Activated CD4-positive, alpha-beta T cell treated with anti-CD3 and anti-CD28 coated beads, Interleukin-2, Interleukin-4, amounts not matched to agents 100 ng/mL and 50 ng/mL, durations not matched to agents 16 hours and 8 hours (primary cell): ENCODE data around the gene TMEM135.
"Not testable (repeated sequence)": the region's sequence is repeated elsewhere in the genome, so short reads cannot be mapped to it uniquely, and the experiment has no call there.

Experiments
- DNase-seq: peaks from one replicate; pipeline ENCODE4 v3.0.0-alpha.2; 2020; ENCODE audit warnings: low spot score

Gene TMEM135

DNA sequence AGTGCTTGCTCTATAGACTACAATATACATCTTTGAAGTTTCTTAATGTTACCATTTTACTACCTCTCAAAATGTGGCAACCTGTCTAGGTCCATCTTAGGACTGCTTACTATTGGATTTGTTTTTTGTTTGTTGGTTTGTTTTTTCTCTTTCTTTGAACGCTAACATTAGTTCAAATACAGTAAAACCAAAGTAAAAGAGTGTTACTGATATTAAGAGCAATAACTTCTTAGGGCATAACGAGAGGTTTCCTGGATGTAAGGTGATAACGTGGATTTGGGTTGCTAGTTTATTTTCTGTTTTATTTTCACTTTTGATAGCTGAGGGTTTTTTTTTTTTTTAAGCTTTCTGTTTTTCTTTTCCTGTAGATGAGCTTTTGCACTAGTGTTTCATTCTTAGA is 43.6 kb downstream of the TMEM135 start:
- no peak for DNase-seq

DNA sequence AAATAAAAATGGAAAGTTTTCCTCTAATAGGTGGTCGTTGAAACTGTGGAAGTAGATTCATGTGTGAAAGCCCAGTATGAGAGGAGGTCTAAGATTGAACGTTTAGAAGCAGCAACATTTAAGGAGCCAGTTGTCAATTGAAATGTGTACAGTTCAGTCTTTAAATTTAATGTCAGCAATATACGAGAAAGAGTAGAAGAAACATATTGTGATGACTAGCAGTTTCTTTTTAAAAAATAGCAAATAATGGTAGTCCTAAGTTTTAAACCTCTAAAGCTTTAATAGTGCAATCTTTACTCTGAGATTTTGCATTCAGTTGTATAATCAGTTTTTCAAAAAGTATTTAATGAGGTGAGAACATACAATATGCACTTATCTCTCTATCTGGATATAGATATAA is 44.9 kb downstream of the TMEM135 start:
- DNase-seq = no peak

DNA sequence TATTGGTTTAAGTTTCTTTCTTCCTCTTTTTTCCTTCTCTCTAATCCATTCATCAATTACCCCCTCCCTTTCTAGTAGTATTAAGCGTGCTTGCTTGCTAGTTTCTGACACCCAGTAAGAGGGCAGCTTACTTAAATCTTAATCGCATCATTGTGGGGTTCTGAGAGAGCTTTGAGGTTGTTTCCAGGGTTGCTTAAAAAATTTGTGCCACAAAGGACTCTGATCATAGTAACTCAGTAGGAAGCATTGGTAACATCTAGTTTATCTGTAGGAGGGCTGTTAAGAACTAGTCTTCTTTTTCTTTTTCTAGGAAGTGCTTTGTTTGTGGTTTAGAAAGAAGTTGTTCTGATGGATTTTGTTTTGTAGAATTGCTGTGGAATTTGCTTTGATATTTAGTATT is 45.3 kb downstream of the TMEM135 start:
- DNase-seq = no peak

DNA sequence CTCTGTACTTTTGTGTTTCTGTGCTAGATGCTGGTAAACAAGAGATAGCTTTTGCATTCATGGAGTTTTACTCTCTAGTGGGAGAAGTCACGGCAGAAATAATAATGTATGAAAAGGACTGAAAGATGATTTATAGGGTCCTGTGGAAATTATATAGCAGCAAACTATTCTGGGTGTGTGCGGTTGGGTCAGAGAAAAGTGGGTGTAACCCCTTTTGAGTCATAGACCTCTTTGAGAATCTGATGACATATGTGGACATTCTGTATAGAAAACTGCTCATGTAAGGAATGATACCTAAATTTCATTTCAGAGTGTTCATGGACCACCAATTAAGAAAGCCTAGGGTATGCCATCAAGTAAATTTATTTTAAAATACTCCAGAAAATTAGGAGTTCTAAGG is 54.4 kb downstream of the TMEM135 start:
- no peak for DNase-seq

DNA sequence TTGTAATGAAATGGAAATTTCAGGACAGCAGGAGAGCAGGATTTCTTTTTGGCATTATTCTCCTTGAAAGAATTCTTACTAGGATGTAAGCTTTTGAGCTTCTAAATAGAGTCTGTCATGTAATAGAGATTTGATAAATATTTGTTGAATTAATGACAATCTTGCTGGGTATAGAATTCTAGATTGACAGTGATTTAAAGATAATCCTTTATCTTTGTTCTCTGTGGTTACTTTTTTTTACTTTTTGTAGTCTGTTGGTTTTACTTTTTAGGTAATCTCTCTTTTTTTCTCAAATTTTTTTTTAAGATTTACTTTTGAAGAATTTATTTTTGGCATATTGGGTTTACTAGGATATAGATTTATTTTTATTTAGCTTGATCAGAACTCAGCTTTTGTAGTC is 54.8 kb downstream of the TMEM135 start:
- DNase-seq = no peak

DNA sequence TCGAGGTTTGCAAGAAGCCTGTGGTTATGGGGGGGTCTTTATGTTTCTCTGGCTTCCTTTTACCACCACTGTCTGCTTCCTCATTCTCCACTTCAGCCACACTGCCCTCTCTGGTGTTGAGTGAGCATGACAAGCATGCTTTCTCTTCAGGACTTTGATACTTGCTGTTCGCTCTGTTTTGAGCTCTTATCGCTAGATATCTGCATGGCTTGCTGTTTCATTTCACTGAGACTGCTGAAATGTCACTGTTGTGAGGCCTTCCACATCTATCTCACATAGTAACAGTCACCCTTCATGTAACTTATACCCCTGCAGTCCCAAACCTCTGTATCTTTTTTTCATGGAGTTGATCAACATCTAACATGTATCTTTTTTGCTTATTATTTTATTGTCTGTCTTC is 59.8 kb downstream of the TMEM135 start:
- DNase-seq = peak; percentile 50

DNA sequence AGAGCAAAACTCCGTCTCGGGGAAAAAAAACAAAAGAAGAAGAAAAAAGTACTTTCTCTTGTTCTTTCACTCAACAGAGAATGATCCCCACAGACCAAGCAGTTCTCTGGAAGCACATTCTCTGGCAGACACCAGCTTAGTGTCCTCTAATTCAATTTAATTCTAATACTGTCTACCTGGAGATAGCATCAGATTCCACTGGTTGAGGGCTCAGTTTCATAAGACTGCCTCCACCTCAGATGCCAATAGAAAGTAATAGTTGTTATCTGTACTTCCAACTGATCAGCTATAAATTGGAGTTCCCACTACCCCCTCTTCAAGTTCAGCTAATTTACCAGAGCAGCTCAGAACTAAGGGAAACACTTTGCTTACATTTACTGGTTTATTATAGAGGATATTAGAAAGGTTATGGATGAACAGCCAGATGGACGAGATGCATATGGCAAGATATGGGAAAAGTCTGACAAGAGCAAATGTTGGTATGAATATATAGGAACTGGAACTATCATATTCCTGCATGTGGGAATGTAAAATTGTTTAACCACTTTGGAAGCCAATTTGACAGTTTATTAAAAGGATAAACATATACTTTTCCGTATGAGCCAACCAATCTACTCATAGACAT is 64.3 kb downstream of the TMEM135 start:
- DNase-seq = no peak

DNA sequence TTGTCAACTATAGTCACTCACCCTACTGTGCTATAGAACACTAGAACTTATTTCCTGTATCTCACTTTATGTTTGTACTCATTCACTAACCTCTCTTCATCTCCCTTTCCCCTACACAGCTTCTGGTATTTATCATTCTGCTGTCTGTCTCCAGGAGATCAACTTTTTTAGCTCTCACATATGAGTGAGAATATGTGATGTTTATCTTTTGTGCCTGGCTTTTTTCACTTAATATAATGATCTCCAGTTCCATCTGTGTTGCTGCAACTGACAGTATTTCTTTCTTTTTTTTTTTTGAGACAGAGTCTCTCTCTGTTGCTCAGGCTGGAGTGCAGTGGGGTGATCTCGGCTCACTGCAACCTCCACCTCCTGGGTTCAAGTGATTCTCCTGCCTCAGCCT is 68.1 kb downstream of the TMEM135 start:
- not testable (repeated sequence) for DNase-seq

DNA sequence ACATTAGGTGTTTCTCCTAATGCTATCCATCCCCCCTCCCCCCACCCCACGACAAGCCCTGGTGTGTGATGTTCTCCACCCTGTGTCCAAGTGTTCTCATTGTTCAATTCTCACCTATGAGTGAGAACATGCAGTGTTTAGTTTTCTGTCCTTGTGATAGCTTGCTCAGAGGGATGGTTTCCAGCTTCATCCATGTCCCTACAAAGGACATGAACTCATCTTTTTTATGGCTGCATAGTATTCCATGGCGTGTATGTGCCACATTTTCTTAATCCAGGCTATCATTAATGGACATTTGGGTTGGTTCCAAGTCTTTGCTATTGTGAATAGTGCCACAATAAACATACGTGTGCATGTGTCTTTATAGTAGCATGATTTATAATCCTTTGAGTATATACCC is 69.6 kb downstream of the TMEM135 start:
- DNase-seq = not testable (repeated sequence)

DNA sequence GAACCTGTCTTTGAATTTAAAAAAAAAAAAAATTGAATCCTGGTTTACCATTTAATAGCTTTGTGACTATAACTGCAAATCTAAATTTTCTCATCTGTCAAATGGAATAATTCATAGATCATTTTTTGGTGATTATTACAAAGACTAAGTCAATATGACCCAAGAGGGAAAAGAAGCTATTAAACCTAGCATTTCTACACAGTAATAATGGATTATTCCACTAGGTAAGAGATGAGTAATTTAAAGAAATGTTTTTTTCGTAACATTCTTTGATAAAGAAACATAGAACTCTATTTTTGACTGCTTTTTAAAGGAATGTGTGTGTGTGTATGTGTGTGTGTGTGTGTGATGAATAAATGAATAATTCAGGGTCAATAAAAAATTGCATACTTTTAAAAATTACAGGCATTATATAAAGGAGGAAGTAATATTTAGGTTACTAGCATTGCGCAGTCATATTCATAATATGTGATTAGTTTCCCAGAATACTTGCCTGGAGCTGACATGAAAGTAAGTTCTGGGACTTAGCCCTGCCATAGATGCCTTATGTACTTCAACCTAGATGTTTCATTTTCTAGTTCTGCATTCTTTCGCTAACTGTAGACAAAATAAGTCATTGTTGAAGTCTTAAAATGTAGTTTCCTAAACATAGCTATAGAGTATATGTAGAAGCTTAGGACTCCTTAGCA is 72.9 kb downstream of the TMEM135 start:
- no peak for DNase-seq

DNA sequence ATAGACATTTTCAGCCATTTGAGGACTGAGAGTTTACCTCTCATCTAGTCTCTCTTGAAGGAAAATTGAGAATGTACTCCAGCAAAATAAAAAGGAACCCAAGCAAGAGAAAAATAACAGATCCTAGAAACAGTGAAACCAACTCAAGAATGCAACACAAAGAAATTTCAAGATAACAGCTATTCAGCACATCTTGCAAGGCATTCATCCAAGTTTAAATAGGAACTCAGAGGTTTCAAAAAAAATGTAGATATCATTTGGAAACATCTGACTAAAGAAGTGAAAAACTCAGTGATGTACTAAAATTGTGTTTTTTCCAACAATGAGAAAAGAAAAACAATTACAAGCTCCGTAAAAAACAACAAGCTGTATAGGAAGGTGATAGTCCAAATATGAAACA is 76.4 kb downstream of the TMEM135 start:
- no peak for DNase-seq

DNA sequence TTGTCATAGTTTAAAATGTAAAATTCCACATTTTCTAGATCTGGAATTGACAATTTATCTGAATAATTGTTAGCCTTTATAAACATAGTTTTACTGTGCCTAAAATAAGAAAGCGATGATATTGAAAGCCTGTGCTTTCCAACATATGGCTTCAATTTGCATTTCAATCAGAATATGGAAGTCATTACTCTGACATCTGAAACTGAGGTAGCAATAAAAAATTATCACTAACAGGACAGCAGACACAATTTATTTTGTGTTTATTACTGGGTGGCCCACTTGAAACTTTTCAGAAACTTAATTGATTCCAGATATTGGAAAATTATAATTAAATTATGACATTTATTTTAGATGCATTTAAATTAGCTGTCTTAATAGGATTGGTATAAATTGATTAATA is 78.5 kb downstream of the TMEM135 start:
- no peak for DNase-seq

DNA sequence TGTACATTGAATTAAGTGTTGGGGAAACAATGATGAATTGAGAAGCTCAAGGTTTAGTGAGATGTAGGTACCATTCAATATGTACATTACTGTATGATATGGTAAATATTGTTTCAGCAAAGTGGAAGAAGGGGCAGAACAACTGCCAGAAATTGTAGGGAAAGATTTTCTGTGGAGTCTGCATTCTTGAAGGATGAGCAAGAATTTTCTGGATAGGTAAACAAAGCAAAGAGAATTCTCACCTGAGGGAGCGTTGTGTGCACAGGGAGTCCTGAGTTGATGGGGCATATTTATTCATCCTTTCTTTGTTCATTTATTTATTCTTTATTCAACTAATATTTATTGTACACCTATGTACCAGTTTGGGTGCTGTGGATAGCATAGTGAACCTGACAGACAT is 83.2 kb downstream of the TMEM135 start:
- DNase-seq = no peak

DNA sequence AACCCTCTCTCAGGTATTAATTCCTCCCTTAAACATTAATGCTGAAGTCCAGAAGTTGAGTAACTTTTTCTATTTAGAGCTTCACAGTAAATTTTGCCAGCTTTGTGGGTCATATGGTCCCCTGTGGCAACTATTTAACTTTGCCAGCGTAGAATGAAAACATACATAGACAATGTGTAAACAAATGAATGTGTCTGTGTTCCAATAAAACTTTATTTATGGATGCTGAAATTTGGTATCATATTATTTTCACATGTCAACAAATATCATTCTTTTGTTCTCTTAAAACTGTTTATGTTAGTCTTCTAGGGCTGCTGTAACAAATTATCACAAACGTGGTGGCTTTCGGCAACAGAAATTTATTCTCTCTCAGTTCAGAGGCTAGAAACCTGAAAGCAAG is 85.1 kb downstream of the TMEM135 start:
- DNase-seq = no peak

DNA sequence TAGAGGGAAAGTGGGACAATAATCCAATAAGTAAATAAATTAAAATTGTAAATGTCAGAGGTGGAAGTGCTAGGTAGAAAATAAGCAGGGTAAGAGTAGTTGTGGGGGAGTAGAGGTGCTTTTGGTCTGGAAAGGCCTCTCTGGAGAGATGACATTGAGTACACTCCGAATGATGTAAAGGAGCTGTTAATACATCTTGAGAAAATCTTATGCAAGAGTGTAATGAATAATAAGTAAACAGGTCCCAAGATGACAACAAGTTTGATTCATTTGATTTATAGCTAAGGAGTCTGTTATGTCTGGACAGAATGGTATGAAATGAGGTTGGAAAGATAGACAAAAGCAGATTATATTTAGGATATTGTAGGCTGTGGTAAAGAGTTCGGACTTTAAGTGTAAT is 87.5 kb downstream of the TMEM135 start:
- DNase-seq = no peak

DNA sequence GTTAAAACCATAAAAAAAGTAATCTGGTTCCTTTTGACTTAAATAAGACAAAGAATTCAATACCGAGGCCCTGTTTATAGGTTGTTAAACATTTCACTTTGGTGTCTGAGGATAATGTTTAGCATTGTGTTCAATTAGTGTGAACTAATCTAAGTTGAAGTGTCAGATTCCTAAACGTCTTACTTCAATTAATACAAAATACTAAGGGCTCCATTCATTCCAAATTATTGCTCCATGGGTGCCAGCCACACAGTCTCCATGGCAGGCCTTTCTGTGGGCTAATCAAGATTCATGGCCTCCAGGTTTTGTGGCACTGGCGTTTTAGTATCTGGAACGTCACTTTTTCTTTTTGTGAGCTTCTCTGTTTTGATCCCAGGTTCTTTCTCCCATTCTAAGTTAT is 89.4 kb downstream of the TMEM135 start:
- DNase-seq = no peak

DNA sequence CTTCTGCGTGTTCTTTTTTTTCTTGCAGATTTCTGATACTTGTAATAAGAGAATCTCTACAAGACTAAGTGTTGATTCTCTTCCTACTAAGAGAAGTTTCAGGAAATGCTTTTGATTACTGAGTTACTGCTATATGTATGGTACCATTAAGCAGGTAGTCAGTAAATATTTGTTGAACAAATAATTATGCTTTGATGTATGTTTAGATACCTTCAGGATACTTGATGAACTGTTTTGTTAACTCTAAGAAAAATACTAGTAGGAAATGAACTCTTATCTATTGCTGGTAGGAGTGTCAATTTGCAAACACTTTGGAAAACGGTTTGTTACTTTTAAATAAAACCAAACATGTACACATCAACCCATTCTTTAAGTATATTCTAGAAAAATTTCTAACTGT is 90.6 kb downstream of the TMEM135 start:
- no peak for DNase-seq

DNA sequence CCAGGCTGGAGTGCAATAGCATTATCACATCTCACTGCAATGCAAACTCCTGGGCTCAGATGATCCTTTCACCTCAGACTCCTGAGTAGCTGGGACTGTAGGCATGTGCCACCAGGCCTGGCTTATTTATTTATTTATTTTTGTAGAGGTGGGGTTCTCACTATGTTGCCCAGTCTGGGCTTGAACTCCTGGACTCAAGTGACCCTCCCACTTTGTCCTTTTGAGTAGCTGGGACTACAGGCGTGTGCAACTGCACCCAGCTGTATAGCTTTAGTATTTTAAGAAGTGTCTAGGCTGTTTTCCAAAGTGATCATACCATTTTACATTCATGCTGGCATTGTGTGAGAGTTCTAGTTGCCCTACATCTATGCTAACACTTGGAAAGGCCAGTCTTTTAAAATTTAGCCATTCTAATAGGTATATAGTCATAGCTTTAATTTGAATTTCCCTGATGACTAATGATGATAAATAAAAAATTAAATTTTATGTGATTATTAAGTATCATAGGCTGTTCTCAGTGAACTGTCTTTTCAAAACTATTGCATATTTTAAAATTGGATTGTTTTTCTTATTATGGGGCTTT is 96.9 kb downstream of the TMEM135 start:
- no peak for DNase-seq

DNA sequence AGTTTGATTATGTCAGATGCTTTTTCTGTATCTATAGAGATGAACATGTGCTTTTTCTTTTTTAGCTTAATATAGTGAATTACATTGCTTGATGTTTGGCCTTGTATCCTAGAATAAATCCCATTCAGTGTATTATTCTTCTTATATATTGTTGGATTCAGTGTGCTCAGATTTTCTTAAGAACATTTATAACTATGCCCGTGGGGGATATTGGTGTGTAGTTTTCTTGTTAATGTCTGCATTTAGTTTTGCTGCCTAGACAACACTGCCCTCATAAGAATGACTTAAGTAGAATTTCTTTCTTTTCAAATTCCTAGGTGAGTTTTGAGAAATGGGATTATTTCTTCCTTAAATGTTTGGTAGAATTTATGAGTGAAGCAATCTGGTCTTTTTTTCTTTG is 98.5 kb downstream of the TMEM135 start:
- no peak for DNase-seq

DNA sequence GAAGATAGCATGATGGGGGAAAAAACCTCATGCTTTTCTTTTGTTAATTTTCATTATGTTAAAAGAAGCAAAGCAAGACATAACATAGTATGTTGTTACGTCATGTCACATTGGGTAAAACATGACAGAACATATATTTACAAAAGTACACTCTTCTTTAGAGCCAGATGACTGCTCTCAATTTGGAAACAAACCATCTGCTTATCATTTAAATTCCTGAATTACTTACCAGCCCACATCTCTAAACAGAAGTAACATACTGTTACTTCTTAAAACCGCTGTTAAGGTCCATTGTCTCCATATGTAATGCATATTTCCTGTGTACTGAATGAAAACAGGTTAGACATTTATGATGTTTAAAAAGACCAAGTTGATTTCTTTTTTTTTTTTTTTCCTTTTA is 100.0 kb downstream of the TMEM135 start:
- DNase-seq = no peak

DNA sequence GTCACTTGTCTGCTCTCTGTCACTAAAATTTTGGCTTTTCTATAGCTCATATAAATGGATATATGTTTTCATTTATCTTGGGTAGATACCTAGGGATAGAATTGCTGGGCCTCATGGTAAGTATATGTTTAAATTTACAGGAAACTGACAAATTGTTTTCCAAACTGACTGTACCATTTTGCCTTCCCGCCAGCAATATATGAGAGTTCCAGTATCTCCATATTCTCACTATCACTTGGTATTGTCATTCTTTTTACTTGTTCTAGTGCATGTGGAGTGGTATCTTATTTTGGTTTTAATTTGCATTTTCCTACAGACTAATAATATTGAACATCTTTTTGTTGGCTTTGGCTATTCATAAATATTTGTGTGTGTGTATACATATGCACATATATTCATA is 101.7 kb downstream of the TMEM135 start:
- DNase-seq = no peak

DNA sequence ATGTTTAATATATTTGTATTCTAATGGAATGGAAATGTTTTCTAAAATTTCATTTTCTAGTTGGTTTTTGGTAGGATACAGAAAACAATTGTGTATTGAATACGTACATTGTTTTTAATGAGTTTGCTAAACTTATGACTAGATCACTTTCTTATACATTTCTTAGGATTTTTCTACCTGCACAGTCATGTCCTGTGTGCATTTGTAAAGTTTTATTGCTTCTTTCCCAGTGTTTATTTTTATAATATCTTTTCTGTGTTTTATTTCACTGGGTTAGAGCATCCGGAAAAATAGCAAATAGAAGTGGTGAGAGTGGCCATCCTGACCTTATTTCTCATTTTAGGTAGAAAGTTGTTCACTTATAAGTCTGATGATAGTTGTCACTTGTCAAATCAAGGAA is 103.6 kb downstream of the TMEM135 start:
- DNase-seq = no peak

DNA sequence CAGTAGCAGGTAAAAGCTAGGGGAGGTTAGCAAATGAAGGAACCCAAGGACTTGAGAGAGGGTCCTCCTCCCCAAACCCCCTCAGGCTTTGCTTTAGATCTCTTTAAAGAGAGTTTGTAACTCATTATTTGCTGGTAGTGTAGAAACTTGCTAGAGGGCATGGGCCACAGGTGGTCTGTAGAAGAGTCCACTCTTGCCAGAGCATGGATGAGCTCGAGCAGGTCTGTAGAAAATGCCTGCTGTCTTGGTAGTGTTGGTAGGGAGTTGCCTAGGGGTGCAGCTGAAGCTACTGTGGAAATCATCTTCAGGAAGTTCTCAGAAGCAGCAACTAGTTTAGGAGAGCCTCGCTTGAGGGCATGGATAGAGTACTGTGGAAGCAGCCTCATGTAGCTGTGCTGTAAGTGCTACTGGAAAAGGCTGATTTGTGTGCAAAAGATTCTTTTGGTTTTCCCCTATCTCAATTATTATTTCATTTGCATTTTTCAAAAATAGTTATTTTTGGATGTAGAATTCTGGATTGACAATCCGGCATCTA is 104.3 kb downstream of the TMEM135 start:
- DNase-seq = no peak

DNA sequence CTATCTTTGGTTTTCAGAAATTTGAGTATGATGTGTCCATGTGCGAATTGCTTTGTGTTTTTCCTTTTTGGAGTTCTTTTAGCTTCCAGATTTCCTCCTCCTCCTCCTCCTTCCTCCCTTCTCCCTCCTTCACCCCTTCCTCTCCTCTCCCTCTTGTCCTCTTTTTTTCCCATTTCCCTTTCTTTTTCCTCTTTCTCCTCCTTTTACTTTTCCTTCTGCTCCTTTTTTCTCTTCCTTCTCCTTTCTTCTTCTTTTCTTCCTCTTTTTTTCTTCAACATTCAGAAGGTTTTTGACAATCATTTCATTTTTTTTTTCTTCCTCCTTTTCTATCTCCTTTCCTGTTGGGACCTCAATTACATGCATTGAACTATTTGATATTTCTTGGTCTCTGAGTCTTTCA is 104.9 kb downstream of the TMEM135 start:
- DNase-seq = no peak
